PC-9 (cell line): Measurements from ENCODE around the gene OSBPL3.

Experiments
- EZH2 ChIP-seq: fragments of 200-600 bp; sonication (generic); IDR thresholded peaks from 2 replicates; pipeline ENCODE4 v1.8.0; 2017; ENCODE audit warnings: antibody characterized with exemption, low read depth
- TF ChIP-seq, protein P1 (sequence below): fragments of 200-600 bp; sonication (generic); conservative IDR thresholded peaks from 2 replicates; pipeline ENCODE4 v1.6.1; 2017; ENCODE audit warnings: mixed run types, antibody characterized with exemption, mild to moderate bottlenecking, moderate library complexity

DNA sequence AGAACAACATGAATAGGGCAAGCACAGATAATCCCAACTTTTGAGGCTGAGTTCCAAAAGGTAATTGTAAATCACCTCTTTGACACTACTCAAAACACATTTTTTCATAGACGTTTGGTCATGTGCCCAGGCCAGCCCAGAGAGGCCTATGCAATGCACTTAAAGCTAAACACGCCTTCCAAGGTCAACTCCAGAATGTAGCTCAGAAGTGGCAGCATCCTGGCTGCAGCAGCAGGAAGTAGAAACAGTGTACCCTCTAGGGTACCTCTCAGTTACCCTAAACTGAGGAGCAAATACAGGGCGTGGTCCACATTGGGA is 58.7 kb downstream of the OSBPL3 start:
- TF ChIP-seq, protein P1, sequence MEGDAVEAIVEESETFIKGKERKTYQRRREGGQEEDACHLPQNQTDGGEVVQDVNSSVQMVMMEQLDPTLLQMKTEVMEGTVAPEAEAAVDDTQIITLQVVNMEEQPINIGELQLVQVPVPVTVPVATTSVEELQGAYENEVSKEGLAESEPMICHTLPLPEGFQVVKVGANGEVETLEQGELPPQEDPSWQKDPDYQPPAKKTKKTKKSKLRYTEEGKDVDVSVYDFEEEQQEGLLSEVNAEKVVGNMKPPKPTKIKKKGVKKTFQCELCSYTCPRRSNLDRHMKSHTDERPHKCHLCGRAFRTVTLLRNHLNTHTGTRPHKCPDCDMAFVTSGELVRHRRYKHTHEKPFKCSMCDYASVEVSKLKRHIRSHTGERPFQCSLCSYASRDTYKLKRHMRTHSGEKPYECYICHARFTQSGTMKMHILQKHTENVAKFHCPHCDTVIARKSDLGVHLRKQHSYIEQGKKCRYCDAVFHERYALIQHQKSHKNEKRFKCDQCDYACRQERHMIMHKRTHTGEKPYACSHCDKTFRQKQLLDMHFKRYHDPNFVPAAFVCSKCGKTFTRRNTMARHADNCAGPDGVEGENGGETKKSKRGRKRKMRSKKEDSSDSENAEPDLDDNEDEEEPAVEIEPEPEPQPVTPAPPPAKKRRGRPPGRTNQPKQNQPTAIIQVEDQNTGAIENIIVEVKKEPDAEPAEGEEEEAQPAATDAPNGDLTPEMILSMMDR: no peak
- TF ChIP-seq EZH2: no peak
